NCI-H345 treated with DMSO at 0.1 percent for 48 hours (cell line): ENCODE data around the gene HK2.
A peak's percentile ranks its signal among the peaks of the same experiment; 100 is the strongest.
"Not testable (repeated sequence)": the region's sequence is repeated elsewhere in the genome, so short reads cannot be mapped to it uniquely, and the experiment has no call there.

Experiments
- DNase-seq: peaks from one replicate; lab custom pipeline; 2025; ENCODE audit not compliant: unreplicated experiment; lab: John Stamatoyannopoulos, UW

HK2 gene

GRCh38 chr2:74893332-74893731 lies 59.4 kb downstream of the HK2 start:
- no peak for DNase-seq

DNA sequence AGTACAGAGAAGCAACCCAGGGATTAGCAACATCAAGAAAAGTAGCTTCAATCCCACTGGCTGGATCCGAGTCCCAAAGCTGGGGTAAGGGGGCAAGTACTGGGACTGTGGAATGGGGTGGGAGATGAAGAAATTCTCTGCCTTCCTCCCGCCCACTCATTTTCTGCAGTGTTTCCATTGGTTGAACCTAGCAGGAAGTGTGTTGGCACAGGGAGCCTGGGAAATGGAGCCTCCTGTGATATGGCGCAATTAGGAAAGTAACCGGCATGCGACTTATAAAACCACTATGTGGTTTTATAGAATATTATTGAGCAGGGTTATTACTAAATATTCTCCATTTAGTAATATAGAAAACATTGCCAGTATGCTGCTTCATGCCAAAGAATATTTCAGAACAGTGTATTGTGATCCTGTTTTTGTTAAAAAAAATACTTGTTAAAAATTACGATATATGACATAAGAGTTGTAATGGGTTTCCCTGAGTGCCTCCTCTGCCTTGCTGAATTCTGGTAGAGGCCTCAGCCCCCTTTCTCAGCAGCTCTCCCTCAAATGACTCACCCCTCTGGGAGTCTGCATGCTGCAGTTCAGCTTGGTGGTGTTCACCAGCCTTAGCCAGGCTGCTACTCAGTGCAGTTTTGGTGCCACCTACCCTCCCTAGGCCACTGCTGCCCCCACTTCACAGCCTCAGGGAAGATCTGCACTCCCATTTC lies 60.5 kb downstream of the HK2 start:
- DNase-seq, result no peak

DNA sequence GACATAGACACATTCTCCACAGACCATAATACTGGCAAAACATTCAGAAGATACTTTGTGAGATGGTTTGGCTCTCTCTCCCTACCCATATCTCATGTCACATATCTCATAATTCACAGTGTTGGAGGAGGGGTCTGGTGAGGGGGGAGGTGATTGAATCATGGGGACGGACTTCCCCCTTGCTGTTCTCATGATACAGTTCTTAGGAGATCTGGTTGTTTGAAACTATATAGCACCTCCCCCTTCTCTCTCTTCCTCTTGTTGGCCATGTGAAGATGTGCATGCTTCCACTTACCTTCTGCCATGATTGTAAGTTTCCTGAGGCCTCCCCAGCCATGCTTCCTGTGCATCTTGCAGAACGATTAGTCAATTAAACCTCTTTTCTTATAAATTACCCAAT lies 61.1 kb downstream of the HK2 start:
- DNase-seq, result no peak

DNA sequence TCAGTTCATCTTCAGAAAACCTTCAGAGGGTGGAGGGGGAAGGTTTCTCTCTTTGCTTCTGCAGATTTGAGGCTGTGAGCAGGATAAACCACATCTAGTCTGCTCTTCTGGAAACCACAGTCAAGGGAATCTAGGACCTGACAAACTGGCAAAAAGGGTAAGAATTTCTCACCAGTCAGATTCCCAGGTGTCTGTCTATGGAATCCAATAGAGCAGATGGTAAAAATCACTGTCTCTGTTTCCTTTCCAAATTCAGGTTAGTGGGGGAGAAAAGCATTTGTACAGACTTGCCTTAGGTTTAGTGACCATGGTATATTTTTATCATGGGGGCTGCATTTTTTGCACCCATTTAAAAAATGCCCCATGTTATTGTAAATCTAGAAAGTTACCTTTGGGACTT lies 62.3 kb downstream of the HK2 start:
- no peak for DNase-seq

DNA sequence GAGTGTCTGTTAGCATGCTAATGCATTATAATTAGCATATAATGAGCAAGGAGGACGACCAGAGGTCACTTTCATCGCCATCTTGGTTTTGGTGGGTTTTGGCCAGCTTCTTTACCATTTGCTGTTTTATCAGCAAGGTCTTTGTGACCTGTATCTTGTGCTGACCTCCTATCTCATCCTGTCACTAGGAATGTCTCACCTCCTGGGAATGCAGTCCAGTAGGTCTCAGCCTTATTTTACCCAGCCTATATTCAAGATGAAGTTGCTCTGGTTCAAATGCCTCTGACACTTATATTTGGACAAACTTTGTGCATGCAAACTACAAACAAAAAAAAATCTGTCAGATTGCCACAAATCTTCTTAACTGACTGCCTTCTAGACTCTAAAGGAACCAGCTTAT lies 66.3 kb downstream of the HK2 start:
- not testable (repeated sequence) for DNase-seq

DNA sequence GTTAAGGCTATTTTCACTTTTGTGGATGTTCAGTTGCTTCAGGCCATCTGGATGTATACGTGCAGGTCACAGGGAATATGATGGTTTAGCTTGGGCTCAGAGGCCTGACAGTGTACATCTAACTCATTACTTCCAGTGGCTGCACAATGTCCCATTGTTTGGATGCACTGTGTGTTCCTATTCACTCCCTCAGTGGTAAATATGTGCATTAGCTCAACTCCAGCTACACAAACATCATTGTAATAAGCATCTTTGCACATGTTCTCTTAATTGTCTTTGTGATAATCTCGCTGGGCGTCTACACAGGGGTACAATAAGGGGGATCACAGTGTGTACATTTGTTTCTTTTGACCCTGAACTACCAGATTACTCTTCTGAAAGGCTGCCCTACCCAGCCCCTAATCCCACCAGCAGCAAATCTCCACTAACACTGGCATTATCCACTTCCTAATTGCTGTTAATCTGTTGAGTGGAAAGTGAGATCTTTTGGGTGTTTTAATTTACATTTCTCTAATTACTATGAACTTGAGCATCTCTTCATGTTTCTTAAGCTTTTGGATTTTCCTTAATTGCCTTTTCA lies 68.4 kb downstream of the HK2 start:
- DNase-seq, result no peak

- no peak for DNase-seq
Measured at GRCh38 chr2:74906395-74906794, 72.5 kb downstream of the HK2 start.

GRCh38 chr2:74907560-74907959 lies 73.6 kb downstream of the HK2 start:
- not testable (repeated sequence) for DNase-seq

- DNase-seq, result no peak
Measured at GRCh38 chr2:74908748-74909444, 75.0 kb downstream of the HK2 start.

DNA sequence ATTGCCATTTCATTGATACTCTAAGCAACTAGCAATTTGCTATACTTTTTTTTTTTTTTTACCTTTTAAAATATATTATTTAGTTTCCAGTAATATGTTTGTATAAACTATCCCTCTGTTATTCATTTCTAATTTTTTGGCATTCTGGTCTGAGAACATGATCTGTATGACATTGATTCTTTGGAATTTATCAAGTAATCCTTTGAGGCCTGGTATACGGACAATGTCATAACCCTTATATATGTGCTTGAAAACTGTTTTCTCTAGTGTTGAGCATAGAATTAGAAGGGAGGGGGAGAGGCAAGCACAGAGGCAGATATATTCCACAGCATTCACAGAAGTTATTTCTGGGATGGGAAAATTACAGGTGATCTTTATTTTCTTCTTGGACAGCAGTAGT lies 76.3 kb downstream of the HK2 start:
- DNase-seq, result no peak

- DNase-seq, result no peak
Measured at GRCh38 chr2:74911061-74911460, 77.1 kb downstream of the HK2 start.

DNA sequence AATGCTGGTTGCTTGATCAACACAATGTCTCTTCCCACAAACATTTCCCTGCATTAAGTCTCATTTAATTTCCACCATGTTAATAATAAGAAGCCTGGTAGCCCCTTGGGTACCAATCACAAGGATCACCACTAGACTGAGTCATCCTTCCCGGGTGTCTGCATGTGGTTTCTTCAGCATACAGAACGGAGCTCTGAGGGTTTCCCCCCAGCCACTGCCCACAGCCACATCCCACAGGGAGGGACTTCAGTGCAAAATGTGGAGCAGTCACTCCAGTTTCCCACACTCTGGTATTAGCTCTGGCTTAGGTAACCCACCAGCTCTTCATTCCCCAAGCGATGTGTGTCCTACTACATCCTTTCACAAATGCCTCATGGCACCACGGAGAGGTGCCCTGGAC lies 81.8 kb downstream of the HK2 start:
- no peak for DNase-seq

DNA sequence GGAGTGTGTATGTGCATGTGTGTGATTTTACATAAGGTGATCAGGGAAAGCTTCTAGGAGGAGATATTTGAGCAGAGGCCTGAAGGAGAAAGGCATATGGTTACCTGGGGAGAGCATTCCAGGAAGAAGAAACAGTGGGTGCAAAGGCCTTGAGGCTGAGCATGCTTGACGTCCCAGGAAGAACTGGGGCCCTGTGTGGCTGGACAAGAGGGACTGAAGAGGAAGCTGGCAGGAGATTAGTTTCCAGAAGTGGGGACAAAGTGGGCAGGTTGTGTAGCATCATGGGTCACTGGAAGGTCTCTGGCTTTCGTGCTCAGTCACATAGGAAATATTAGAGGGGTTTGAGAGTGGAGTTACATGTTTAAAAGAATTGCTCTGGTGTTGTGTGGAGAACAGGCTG lies 82.5 kb downstream of the HK2 start:
- DNase-seq, result no peak

GRCh38 chr2:74917702-74918619 lies 84.0 kb downstream of the HK2 start:
- DNase-seq, result no peak

DNA sequence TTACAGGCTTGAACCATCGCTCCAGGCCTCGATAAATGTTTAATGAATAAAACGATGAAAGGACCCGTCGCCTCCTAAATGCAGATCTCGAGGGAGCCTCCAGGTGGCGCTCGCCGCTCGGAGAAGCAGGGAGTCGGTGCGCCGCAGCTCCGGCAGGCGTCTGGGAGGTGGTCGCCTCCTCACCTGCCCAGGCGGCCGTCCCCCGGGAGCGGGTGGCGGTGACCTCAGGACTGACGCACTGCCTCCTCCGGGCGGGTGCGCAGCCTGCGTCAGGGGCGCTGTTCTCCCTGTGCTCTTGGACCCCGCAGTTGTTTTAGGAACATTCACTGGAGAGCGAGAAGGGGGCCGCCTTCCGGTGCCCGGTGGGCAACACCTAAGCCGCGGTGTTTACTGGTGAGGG lies 85.9 kb downstream of the HK2 start:
- DNase-seq, result peak; percentile 41

DNA sequence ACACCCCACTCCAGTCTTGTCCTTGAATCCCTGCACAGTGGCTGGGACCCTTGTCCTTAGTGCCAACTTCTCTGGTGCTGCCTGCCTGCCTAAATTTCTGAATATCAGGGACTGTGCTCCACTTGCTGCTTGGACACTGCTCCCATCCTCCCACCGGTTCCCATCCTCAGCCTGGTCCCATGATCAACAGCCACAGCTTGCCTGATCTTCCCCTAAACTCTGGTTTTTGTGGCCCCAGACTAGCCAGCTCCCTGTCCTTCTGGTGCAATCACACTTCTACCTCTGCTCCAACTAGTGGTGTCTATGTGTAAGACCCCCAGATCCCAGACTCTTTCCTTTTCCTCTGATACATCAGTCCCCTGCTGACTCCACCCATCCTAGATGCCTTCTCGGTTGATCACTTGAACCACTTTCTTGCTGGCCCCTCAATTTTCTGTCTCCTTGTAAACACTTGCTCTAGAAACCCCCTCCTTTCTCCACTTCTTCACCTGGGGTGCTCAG lies 87.4 kb downstream of the HK2 start:
- no peak for DNase-seq

DNA sequence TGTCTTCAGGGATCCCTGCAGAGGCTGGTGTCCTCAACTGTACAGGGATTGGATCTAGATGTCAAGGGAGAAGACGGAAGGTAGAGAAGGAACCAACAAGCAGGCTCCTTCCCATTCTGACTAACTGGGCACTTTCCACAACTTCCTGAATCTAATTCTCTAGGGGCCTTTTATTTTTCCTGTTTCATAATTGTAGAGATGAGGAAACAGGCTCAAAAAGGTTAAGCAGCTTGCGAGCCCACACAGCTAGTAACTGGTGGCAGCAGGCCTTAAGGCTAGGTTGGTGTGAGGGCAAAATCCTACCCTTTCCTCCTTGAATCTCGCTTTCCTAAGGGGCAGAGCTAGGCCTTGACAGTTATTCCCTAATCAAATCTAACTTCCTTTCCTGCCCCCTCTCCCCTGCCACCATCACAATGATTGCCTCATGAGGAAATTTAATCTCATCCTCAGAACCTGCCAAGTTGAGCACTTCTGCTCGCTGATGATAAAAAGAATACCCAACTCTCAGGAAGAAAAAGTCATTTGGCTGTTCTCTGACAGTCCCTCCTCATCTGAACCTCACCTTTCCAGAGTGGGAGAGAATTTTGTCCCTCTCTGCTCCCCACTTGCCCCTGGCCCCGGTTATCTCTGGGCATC lies 88.8 kb downstream of the HK2 start:
- no peak for DNase-seq

DNA sequence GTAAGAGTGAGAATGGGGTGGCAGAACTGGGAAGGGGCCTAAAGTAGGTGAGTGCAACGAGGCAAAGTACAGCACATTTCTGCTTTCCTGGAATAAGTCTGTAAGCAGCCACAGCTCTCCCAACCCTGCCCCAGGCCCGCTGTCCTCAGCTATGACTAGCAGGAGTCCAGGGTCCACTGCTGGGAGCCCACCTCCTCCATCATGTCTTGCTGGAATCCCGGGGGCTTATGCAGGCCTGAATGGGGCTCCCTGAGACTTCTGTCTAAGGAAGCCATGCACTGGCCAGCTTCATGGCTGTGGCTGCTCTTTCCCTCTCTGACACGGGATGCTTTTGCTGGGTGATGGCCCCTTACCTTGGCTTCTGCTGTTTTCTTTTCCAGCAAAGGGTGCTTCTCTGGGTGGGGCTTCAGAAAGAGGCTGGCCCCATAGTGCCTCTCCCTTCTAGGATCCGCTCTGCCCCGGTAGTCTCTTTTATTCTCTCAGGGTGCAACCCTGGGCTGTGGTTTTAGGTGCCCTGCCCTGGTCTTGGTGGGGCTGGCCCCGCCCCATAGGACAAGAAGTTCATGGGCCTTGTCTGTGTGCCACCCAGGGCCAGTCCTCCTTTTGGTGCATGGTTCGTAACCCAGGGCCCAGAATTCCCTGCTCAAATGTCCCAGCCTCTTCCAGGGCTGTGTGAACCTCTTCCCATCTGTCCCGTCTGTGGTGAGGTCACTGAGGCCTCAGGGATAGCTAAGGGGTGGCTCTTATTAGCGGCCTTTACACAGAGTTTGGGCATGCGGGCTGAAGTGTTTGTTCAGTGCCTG lies 90.7 kb downstream of the HK2 start:
- DNase-seq, result no peak

- no peak for DNase-seq
Measured at GRCh38 chr2:74925361-74925786, 91.4 kb downstream of the HK2 start.

DNA sequence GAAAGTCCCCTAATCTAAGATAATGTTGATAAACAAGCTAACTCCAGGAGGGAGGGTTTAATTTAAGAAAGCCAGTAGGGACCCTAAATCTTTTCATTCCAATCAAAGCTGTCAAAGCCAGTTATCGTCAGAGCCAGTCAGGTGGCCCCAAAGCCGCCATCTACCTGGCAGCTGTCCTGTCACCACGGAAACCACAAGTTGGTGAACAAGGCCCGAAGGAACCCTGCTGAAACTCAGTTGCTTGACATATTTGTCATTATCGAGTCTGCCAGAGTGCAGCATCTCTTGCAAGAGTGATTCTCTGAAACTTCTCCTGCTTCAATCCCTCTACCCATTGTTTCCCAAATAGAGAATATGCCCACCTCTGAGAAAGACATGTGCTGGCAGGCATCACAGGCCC lies 93.7 kb downstream of the HK2 start:
- no peak for DNase-seq
